ENCODE results near the gene DNER.
"Not testable (repeated sequence)": the region's sequence is repeated elsewhere in the genome, so short reads cannot be mapped to it uniquely, and the experiment has no call there.

The DNER gene

GRCh38 chr2:229715895-229716507, 1.6 kb upstream of the DNER start:
- DNase-seq (ENCODE audit: low read depth in 2 of 2): no peak

- DNase-seq (ENCODE audit: low read depth in 2 of 2): peak in 1 of 2 donors; percentile 17
Observed at GRCh38 chr2:229714736-229715541, 584 bp upstream of the DNER start.

GRCh38 chr2:229713371-229714079, 830 bp downstream of the DNER start:
- no peak for DNase-seq (ENCODE audit: low read depth in 2 of 2)

GRCh38 chr2:229712136-229712535, 2.2 kb downstream of the DNER start:
- no peak for DNase-seq (ENCODE audit: low read depth in 2 of 2)

- no peak for DNase-seq (ENCODE audit: low read depth in 2 of 2)
Observed at GRCh38 chr2:229708335-229708734, 6.0 kb downstream of the DNER start.

DNA sequence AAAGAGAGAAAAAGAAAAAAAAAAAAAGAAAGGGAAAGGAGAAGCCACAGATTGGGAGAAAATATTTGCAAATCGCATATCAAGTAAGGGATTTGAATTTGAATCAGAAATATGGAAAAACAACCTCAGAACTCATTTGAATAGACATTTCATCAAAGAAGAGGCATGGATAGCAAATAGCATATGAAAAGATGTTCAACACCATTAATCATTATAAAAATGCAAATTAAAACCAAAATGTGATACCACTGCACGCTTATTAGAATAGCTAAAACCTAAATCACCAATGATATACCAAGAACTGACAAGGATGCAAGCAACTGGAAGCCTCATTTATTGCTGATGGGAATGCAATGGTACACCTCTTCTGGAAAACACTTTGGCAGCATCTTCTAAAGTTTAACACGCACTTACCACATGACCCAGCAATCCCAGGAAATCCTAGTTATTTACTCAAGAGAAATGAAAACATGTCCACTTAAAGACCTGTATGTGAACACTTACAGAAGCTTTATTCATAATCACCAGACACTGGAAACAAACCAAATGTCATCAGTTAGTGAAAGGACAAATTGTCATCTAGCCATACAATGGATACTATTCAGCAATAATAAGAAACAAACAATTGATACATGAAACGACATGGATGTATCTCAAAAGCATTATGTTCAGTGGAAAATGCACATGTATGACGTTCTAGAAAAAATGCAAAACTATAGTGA, 10.3 kb downstream of the DNER start:
- DNase-seq (ENCODE audit: low read depth in 2 of 2): no peak

DNA sequence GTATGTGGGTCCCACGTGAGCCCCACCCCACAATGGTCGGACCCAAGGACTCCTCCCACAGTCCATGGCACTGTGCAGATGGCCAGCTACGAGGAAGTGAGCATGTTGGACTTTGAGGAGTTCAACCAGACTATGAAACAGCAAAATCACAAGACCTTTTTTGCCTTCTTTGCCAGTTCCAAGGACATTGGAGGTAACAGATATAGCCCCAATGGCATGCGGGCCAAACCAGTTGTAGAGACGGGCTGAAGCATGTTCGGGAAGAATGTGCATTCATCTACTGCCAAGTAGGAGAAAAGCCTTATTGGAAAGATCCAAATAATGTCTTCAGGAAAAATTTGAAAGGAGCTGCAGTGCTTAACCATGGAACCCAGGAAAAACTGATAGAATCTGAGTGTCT, 12.6 kb downstream of the DNER start:
- no peak for DNase-seq (ENCODE audit: low read depth in 2 of 2)

DNA sequence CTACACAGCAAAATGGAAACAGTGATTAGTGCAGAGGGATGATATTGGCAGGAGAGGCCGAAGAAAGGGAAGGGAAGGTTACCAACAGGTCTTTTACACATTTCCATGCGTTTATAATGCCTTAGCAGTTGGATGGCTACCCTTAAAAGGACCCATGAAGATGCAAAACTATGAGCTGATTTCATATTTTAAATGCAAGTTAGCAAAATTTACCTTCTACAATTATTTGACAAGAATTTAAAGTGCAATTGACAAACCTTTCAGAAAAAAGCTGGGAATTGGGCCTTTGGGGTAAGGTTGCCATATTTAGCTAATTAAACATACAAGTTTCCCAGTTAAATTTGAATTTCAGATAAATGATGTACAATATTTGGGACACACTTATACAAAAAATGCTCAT, 13.3 kb downstream of the DNER start:
- no peak for DNase-seq (ENCODE audit: low read depth in 2 of 2)

GRCh38 chr2:229695961-229696360, 18.4 kb downstream of the DNER start:
- DNase-seq (ENCODE audit: low read depth in 2 of 2): no peak

GRCh38 chr2:229693845-229694244, 20.5 kb downstream of the DNER start:
- not testable (repeated sequence) for DNase-seq (ENCODE audit: low read depth in 2 of 2)

GRCh38 chr2:229691631-229692030, 22.7 kb downstream of the DNER start:
- no peak for DNase-seq (ENCODE audit: low read depth in 2 of 2)

GRCh38 chr2:229689307-229689839, 25.0 kb downstream of the DNER start:
- no peak for DNase-seq (ENCODE audit: low read depth in 2 of 2)

- no peak for DNase-seq (ENCODE audit: low read depth in 2 of 2)
Observed at GRCh38 chr2:229688141-229688540, 26.2 kb downstream of the DNER start.

- DNase-seq (ENCODE audit: low read depth in 2 of 2): no peak
Observed at GRCh38 chr2:229686122-229686919, 28.0 kb downstream of the DNER start.

DNA sequence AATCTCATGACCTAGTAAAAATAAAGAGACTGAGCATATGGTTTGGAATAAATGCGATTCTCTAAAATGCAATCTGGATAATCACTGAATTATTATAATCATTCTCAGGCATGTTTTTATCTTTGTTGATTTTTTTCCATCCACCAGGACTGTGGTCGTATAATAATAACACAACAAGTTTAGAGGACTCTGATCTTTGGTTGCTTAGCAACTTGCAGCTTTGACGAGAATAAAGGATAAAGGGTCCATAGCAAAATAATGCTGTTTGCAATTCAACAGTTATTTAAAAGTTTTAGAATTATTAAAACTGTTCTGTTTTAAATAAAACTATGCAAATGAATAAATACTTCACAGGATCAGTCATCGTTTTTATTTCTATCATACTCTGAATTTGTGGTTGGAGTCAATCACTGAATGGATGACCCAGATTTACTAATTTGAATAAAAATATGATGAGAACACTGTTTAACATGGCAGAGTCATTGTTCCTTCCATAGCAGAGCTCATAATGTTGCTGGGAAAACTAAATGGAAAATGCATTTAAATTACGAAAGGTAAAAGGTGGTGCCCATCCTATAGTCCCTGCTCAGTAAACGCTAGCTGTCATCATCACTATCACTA, 29.3 kb downstream of the DNER start:
- no peak for DNase-seq (ENCODE audit: low read depth in 2 of 2)

DNA sequence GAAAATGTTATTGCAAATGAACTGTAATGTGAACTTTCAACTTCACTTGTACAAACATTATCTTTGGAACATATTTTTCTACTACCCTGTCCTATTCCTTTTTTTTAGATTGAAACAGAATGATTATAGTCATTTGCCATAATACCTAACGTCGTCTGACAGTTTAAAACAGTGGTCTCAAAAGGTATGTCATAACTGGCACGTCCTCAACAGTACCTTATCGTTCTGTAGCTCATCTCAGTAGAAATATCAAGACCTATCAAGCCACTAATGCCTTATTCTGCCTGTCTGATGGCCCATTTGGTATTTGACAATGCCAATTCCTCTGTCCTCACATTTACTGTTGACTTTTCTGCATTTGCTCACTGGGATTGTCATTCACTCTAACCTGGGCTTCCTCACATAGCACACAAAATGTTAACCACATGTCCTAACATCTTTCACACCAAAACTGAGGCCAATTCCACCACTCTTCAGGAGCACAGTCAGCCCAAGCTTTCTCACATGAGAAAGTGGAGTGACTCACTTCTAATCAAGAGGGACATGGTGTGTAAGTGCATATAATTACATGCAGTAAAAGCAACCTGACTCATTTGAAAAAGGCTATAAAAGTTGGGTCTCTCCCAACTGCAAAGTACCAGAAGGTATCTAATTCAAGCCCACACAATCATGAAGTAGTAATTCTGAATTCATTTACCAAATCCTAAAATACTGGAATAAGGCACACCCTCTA, 34.8 kb downstream of the DNER start:
- no peak for DNase-seq (ENCODE audit: low read depth in 2 of 2)

- DNase-seq (ENCODE audit: low read depth in 2 of 2): no peak
Observed at GRCh38 chr2:229675569-229675968, 38.8 kb downstream of the DNER start.

DNA sequence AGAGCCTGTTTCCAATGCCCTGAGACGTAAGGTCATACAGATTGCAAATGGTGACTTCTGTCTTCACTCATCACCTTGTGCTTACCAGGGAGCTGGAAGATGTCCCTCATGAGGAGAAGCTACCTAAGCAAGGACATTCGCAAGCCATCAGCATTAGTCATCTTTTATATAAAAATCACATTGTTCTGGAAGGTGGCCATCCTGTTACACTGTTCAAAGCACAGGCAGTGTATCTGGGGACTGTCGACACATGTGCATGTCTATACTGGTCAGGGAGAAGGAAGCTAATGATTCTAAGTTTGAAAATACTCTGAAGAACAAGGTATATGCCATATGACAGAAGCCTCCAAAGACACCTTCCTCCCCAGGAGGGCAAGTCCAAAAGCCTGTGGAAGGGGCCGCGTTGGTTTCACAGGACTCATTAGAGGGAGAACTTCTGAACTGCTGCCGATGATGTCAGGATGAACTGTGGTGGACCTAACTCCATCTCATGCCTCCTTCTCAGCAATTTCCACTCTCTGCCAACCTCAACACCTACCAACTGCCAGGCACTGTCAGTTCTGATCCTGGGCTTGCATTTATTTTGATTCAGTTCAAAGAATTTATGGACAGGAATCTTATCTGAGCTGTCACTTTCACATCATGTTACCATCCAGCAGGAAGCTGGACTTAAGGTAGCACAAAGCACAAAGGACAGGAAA, 39.4 kb downstream of the DNER start:
- no peak for DNase-seq (ENCODE audit: low read depth in 2 of 2)

- DNase-seq (ENCODE audit: low read depth in 2 of 2): no peak
Observed at GRCh38 chr2:229673676-229674075, 40.7 kb downstream of the DNER start.

All from stimulated activated CD4-positive, alpha-beta T cell treated with anti-CD3 and anti-CD28 coated beads, Interleukin-1b, Interleukin-23, amount 100 ng/mL, for 4 hours (primary cell).